ENCODE measurements around the gene HOXD13. TPM values are rescaled to one million over a fixed set of nuclear protein-coding genes. Genes with fewer than 3 reads are reported as not detected.

The HOXD13 gene
- total RNA-seq, 1 donor from 2014 or later = under 0.01 TPM

GRCh38 chr2:176081376-176081836, 11.1 kb upstream of the HOXD13 start:
- DNase-seq = no peak

DNA sequence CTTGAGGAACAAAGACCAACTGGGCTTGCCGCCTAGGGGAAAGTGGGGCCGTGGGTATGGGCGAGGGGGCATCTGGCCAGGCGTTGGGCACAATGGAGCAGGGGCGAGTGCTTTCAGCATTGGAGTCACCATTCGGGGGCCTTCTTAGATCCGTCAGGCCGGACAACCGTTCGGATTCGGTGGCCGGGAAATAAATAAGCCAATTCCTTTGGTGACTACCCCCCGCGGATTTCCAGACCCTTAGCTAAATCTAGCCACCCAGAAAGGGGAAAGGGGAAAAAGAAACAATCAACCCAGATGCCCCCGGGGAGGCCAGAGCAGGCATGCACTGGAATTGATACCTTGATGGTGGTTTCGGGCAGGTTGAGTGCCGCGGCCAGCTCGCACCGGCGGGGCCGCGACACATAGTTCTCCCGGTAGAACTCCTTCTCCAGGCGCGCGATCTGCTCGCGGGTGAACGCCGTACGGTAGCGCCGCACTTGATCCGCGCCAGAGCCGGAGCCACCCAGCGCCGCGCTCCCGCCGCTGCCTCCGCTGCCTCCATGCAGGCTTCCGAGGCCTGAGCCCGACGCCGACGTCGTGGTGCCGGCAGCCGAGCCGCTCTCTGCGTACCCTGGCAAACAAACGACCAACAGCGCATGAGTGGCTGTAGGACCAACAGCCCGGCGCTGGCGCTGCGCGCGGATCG, 10.5 kb upstream of the HOXD13 start:
- no peak for DNase-seq

DNA sequence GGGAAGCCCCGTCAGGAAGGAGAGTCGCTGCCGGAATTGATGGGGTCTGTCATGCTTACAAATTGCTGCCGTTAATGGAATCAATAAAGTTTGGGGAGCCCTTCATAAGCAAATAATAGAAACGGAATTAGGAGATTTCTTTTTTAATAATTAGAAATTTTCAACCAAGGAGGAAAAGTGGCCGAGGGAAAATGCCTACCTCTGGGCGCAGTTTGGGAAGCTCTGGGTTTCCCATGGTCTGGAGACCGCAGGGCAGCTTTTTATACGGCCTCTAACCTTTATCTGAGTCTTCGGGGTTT, 10.0 kb upstream of the HOXD13 start:
- DNase-seq = no peak

- DNase-seq = no peak
Measured at GRCh38 chr2:176082824-176083751, 9.4 kb upstream of the HOXD13 start.

GRCh38 chr2:176083796-176084261, 8.7 kb upstream of the HOXD13 start, which contains the start of gene EVX2:
Gene EVX2 (minus strand): TSS chr2:176083962. CDS start chr2:176083776, 186 bp downstream.
- no peak for DNase-seq

DNA sequence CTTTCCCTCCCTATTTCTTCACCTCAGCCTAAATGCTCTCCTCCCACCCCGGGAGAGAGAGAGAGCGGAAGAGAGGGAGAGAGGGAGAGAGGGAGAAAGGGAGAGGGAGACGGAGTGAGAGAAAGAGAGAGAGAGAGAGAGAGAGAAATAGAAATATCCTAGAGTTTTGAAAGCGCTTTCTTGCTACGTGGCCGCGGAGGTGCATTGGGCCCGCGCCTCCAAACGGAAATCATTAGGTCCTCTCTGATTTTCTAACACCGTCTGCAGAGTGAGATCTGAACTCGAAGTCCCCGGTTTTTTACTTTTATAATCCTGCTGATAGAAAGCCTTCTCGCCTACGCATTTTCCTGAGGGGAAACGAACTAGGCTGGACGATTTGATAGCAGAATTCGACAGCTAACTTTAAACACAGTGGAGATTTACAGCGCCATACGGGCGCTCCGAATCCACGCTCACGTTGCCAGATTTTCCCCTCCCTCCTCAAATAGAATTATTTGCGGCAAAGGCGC, 7.9 kb upstream of the HOXD13 start:
- DNase-seq = no peak

GRCh38 chr2:176085120-176085788, 7.3 kb upstream of the HOXD13 start:
- DNase-seq = no peak

DNA sequence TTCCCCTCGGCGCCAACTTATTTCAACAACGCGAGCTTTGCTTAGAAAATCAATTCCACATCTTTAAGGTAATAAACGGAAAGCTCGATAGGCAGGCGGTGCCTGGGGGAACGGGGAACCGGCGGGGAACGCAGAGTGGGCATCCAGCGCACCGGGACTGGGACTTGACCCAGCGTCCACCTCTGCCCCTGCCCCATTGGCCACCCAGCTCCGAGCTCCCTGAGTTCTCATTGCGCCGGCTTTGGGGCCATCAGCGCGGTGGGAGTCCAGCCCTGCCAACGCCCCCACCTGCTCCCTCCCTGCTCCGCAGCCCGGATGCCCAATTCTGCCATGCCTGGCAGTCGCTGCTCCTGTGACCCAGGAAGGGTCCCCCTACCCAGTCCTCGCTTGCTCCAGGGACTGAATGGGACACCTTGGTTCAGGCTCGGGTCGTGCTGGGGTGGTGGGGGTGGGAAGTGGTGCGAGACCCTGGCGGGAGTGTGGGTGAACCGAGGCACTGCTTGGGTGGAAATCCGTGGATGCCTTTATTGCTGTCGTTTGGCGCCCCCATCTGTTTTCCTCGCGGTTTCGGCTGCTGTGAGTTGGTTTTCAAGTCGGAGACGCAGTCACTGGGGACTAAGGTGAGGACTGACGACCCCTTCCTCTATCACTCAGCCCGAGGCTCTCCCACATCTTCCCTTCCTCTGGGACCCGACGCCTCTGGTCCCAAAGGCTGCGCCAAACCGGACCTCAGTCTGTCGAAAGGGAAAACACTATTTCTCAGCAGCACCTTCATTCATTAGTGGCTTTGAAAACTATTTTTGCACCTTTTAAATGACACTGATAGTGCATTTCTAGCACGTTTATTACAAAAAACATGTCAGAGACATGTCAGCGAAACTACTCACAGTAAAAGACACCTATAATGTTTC, 6.4 kb upstream of the HOXD13 start:
- DNase-seq = peak; percentile 69

DNA sequence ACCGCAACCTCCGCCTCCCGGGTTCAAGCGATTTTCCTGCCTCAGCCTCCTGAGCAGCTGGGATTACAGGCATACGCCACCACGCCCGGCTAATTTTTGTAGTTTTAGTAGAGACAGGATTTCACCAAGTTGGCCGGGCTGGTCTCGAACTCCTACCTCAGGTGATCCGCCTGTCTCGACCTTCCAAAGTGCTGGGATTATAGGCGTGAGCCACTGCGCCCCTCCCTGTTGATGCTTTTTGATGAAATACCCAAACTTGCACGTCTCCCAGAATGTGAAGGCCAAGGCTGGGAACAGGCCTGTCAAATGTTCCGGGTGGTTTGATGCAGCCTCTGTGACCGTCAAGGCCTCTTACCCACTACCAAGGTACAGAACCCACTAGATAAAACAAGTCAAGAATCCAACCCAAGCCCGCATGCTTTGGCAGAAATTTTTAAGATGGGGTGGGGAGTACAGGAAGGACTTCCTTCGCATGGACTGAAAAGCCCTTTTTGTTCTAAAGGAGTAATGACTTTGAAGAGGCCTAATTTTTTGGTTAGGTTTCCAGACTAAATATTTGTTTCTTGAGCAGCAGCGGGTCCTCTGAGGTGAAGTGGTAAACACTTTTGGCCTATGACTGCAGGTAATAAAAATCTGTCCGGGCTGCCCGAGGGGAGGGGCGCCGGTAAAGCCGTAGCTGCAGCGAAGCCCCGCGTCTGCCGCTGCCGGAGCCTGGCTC, 5.0 kb upstream of the HOXD13 start:
- no peak for DNase-seq

DNA sequence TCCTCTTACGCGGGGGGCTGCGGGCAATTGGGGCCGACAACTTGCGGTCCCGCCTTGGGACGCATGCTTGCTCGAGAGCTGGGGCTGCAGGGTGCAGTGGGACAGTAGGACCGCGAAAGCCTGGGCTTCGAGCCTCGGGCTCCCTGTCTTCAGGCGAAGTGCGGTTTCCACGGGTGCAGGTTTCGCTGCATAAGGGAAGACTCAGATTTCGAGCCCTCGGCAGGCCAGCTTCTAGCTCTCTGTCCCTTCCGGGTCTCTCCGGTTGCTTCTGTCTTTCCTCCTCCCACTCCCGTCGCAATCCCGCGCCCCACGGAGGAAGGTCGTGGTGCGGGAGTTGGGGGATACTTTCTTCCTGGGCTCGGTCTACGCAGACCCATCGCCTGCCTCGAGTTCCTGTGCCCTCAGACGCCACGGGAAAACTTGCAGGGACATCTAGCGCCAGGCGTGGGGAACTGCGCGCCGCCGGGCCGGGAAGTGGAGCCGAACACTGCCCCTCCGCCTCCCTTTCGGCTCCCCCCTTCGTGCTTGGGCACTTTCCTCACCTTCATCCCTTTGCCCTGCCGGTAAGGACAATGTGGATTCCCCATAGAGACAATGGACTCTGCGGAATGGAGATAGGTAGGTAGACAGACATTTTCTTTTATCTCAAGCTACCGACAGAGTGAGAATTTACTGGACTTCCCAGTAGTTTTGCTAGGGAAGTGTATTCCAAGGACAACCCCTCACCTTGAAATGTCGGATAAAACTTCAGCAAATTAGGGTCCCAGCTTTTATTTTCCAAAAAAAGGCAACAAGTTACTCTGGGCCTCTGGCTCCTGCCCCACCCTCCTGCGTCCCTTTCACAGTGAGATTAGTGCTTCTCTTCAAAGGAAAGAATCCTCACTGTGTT, 4.2 kb upstream of the HOXD13 start:
- peak; percentile 71 for DNase-seq

DNA sequence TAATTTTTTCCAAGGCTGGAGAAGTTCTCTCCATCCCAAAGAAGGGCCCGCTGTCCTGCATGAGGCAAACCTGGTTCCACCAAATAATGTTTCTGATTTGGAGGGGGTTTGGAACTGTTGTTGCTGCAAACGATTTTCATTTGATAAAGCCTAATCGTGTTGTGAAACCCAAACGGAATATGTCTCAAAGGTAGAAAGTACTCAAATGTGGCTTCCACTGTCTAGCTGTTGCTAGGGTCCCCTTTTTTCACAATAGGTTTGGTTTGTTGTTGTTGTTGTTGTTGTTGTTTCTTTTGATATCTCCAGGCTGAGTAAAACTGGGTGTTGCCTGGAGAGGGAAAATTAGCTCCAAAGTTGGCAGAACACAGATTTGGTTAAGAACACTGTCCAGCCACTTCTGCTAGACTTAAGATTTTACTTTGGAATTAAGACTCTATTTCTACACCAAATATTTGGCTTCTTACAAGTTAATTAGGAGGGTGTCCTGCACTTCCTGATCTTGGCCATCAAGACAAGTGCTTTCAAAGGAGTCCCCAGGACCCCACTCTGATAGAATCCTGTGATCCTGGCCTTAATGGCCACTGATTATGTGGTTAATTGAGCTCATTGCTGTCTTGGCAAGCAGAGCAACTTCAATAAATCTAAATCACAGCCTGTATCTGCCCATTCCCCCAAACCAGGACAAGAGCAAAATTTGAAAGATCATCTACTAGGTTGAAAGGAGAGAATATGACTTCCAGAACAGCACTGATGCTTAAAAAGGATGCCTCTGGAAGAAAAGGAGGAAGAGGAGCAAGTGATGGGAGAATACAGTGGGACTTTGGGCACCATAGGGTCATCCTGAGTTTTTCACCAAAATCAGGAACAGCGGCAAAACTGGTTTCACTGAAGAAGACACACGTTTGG, 3.3 kb upstream of the HOXD13 start:
- no peak for DNase-seq

- no peak for DNase-seq
Measured at GRCh38 chr2:176089843-176090395, 2.6 kb upstream of the HOXD13 start.

DNA sequence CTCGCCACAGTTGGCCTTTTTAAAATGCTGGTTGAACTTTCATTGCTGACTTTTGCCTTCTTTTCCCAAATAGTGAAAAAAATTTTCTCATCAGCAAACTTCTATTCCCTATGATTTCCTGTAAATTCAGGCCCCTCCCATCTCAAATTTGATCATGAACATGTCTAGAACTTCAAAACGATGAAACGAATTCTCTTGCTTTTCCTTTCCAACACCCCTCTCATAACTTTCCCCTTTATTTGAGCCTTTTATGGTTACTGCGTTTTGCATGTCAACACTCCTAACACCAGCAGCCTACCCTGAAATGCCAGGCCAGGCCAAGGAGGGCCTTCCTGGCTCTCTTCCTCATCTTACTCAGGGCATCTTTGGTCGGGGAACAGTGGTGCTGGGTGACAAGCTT, 1.7 kb upstream of the HOXD13 start:
- DNase-seq = no peak

GRCh38 chr2:176091329-176092258, 927 bp upstream of the HOXD13 start:
- no peak for DNase-seq

DNA sequence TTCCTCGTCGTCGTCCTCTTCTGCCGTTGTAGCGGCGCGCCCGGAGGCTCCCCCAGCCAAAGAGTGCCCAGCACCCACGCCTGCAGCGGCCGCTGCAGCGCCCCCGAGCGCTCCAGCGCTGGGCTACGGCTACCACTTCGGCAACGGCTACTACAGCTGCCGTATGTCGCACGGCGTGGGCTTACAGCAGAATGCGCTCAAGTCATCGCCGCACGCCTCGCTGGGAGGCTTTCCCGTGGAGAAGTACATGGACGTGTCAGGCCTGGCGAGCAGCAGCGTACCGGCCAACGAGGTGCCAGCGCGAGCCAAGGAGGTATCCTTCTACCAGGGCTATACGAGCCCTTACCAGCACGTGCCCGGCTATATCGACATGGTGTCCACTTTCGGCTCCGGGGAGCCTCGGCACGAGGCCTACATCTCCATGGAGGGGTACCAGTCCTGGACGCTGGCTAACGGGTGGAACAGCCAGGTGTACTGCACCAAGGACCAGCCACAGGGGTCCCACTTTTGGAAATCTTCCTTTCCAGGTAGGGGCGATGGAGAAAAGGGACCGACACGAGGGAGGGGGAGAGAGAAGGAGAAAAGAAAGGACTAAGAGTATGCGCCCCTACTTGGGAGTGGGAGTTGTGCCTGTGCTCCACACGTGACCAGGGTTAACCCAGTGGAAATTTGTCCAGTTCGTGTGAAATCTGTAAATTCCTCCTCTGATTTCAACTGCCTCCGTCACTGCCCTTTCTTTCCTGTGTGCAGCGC, 800 bp downstream of the HOXD13 start:
- DNase-seq = peak; percentile 51

DNA sequence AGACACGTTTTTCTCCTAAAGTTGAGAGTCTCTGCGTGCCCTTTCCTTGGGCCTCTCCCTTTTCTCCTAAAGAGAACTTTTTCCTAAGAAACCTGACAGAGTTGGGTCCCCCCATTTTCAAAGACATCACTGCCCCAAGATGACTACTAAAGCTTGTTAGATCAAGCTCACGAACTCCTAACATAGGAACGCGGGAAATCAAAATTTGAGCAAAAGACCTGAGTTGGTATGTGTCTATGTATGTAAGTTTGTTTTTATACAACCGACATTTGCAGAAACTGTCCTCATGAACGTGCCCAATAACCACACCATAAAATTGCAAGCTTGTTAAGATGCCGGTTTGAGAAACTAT, 1.4 kb downstream of the HOXD13 start:
- no peak for DNase-seq

DNA sequence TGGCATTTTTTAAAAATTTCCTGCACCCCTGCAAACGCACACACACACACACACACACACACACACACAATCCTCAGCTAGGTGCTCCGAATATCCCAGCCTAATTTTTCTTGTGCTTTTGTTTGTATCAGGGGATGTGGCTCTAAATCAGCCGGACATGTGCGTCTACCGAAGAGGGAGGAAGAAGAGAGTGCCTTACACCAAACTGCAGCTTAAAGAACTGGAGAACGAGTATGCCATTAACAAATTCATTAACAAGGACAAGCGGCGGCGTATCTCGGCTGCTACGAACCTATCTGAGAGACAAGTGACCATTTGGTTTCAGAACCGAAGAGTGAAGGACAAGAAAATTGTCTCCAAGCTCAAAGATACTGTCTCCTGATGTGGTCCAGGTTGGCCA, 1.8 kb downstream of the HOXD13 start:
- no peak for DNase-seq
